ENCODE measurements around the gene AUTS2.

AUTS2 gene

DNA sequence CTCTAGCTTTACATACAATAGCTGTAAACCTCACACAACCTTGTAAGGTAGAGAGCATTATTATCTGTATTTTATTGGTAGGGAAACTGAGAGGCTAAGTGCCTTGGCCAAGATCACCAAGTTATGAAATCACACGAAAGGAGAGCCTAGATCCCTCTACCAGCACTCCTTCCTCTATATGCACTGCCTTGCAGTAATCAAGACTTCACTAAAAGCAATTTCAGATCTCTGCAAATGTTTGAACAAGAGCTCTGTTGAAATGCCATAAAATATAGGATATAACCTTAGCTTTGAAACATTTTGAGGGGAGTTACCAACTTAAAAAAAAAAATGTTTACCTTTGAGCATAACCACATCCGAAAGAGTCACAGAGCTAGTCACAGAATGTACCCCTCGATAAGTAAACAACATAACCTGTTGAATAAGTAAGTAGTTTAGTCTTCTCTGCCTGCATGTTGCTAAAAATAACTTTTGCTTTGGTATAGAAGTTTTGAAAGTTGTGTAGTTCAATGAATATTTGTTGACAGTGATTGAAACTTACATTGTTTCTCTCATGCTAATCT is 709.4 kb downstream of the AUTS2 start:
- no peak for DNase-seq (ENCODE audit: low read depth in 2 of 2)

- no peak for DNase-seq (ENCODE audit: low read depth in 2 of 2)
Observed at GRCh38 chr7:70312336-70312735, 714.1 kb downstream of the AUTS2 start.

GRCh38 chr7:70313271-70313670 is 715.0 kb downstream of the AUTS2 start:
- no peak for DNase-seq (ENCODE audit: low read depth in 2 of 2)

DNA sequence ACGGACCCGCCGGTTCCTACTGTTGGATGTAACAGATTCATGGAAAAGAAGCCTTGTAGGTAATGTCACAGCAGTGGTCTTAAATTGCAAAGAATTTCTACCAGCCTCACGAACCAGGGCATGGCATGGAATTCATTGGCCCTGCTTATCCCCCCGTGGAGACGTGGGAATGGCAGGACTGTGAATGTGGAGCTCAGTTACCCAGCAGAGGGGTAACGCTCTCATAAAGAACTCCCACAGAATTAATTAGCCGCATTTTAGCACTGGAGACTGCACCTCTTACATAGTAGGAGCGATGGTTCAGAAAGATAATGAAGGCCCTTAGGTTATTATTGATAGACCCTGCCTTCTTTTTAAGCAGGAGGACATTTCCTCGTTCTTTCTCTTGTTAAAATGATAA is 715.4 kb downstream of the AUTS2 start:
- no peak for DNase-seq (ENCODE audit: low read depth in 2 of 2)

- DNase-seq (ENCODE audit: low read depth in 2 of 2), result no peak
Observed at GRCh38 chr7:70314221-70314620, 715.9 kb downstream of the AUTS2 start.

DNA sequence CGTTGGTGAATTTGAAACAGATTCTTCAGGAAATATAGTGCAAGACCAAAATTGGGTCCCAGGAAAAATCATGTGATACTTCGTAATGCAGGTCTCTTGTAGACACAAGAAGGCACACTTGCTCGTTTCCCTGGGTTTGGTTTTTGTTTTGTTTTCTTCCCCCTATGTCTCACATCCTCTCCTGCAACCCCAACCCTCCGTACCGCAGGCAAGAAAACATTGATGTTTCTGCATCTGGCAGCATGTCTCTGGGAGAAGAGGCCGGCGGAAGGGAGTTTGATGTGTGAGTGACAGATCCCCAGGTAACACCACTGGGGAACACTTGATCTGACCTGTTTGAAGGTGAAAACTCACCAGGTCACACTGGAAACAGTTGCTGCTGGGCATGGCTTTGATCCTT is 718.5 kb downstream of the AUTS2 start:
- DNase-seq (ENCODE audit: low read depth in 2 of 2), result no peak

DNA sequence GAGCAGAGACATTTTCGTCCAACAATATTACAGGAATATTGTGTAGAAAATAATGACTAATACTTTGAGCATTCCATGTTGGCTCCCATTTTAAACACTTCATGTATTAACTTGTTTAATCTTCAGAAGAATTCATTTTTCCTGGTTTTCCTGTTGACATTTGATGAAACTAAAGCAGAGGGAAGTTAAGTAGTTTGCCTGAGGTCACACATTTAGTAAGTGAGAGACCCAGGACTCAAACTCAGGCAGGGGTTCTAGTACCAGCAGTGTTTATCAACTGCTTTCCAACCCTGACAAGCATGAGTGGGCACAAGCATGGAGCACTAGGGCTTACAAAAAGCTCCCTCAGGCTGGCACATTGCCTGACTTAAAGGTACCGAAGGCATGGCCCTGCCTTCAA is 719.1 kb downstream of the AUTS2 start:
- DNase-seq (ENCODE audit: low read depth in 2 of 2), result no peak

DNA sequence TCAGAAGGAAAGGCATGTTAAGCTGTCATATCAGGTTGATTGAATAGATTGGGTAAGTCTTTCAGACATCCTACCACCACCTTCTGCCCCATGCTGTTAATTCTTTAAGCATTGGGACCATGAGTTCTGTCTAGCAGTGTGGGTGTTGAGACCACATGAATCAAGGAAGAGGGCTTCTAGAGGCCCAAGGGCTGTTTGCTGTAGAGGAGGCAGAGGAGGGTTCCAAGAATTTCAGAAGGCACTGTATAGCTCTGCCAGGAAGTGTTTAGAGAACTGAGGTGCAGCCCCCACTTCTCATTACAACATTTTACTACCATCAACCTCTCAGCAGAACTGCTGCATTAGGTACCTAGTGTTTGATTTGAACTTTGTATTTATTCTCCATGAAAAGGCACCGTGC is 720.2 kb downstream of the AUTS2 start:
- no peak for DNase-seq (ENCODE audit: low read depth in 2 of 2)

- DNase-seq (ENCODE audit: low read depth in 2 of 2), result no peak
Observed at GRCh38 chr7:70319057-70319456, 720.8 kb downstream of the AUTS2 start.

GRCh38 chr7:70321016-70321590 is 722.8 kb downstream of the AUTS2 start:
- DNase-seq (ENCODE audit: low read depth in 2 of 2), result no peak

DNA sequence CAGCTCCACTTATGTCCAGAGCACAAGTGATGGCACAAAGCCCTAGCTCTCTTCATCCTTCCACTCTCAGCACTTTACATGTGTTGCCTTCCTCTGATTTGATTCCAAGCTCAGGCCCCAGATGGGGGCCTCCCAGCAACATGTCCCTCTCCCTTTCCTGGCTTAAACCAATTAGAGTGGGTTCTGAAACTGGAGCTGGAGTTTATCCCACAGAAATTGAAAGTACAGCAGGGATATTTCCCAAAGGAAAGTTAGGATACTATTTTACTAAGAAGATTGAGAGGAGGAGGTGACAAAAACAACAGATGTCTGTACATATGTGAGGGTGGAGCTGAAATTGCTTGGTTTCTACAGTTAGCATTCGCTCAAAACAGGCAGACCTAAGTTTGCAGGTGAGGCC is 724.6 kb downstream of the AUTS2 start:
- no peak for DNase-seq (ENCODE audit: low read depth in 2 of 2)

DNA sequence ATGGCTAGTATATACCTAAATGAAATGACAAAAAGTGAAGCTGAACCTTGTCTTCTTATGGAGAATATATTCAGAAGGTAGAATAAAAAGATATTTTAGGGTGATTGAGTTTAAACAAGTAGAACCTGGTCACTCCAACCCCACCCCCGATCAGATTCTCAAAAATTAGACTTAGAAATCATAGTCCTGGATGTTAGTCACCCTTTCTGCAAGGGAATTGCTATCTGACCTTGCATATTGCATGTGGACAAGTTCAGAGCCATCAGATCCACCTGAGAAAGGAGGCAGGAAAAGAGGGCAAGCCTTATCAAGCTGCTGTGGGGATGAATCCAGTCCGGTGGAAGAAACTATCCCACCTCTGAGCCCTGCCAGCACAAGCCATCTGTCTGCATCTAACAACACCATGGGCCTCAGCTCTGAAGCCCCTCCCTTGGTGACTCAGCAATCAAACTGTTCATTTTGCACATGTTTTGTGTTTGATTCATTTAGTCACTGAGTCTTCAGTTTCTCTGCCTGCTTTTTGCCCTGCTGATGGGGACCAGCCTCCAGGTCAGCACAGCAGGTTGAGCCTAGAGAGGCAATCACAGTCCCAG is 727.3 kb downstream of the AUTS2 start:
- no peak for DNase-seq (ENCODE audit: low read depth in 2 of 2)

DNA sequence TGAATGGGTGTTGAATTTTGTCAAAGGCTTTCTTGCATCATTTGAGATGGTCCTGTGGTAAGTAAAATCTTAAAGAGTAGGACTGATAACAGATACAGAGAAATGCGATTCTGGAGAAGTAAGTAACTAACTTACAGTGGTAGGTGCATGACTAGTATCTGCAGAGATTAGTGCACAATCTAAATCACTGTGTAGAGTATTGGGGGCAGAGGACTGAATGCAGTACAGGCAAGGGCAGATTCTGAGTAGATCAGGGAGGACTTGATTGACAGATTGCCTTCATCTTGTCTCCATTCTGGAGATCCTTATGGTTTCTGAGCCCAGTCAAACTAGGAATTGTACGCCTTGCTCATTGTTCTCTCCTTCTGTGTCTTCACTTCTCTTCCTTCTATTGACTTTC is 736.0 kb downstream of the AUTS2 start:
- no peak for DNase-seq (ENCODE audit: low read depth in 2 of 2)

DNA sequence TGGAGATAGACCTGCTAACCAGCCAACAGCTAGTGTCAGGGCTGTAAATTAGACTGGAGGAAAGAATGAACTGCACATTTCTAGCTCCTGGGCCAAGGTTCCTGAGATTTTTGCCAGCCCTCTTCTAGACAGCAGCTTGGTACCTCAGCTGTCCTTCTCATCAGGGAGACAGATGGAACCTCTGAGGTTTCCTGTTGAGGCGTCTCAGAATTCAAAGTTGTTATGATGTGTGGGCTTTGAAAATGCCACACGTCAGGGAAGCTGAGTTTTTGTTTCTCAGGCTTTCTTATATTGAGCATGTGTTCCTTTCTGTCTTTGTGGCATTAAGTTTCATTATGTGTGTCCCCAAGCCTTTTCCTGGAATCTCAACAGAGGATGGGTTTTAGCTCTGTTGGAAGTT is 736.6 kb downstream of the AUTS2 start:
- no peak for DNase-seq (ENCODE audit: low read depth in 2 of 2)

GRCh38 chr7:70336536-70336935 is 738.3 kb downstream of the AUTS2 start:
- DNase-seq (ENCODE audit: low read depth in 2 of 2), result no peak

- DNase-seq (ENCODE audit: low read depth in 2 of 2), result no peak
Observed at GRCh38 chr7:70338015-70338414, 739.7 kb downstream of the AUTS2 start.

DNA sequence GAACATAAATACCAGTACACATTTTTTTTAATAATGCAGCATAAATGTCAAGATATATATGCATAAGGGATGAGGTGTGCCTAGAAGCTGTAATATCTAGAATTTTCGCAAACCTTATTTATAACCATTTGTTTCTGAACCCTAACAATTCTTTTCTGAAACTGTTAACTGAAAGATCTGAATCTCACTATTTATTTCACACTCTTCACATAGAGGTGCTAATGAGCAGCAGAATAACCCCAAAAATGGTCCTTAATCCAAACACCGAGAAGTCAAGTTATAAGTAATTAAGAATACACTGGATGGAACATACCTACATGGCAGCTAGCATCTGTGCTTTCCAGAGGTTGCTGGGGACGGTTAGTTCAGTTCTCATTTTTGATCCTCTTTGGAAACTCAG is 742.0 kb downstream of the AUTS2 start:
- DNase-seq (ENCODE audit: low read depth in 2 of 2), result no peak

GRCh38 chr7:70341446-70341845 is 743.2 kb downstream of the AUTS2 start:
- no peak for DNase-seq (ENCODE audit: low read depth in 2 of 2)

DNA sequence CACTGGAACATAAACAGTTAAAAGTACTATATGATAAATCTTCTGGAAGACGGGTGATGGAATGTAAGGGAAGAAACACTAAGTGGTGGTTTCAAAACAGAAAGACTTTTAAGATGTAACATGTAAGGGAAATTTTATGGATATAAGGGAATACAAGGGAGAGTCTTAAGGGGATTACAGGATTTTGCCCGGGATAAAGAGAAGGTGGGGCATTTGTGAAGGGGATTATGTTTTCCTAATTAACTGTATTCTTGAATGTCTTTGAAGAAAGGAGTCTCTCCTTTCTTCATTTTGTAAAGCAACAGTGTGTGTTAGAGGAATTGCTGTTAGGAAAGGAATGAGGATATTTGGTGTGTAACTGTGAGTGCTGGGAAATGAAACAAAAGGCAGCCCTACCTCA is 745.2 kb downstream of the AUTS2 start:
- DNase-seq (ENCODE audit: low read depth in 2 of 2), result no peak

DNA sequence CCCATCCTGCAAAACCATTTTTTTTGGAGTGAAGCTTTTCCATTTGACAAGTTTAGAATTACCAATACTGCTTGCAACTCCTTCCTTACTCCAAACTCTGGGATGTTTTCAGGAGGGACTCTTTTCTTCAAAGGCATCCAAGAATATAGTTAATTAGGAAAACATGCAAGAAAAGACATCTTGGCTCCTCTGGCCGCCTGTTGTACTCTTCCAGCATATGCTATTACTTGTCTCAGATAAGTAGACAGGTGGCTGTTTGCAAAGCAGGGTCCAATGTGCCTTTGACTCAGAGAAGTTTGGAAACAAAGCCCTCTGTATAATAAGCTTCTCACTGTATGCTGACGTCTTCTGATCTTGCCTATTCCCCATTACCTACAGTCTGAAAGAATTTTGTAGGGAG is 746.5 kb downstream of the AUTS2 start:
- DNase-seq (ENCODE audit: low read depth in 2 of 2), result no peak

DNA sequence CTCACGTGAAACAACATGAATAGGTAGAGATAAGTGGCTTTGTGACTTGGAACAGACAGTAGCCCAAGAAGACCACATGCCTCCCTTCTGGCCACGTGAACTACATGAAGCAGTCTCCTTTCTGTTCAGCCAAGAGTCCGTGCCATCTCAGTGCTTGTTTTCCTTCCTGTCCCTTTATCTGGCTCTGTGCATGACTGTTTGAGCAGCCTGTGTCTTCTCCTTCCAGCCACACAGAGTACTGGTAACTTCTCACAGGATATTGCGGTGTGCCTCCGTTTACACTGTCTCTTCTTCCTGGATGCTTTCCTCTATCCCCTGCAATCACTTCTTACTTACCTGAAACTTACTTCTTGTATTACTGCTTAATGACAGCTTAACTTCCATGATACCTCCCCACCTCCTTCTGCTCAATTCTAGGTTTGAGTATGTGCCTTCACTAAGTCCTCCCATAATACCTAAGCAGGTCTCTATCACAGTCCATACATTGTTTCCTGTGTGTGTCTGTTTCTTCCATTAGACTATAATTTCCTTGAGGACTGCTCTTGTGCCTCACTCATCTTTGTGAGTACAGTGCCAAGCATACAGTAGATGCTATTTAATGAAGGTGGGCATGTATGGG is 748.7 kb downstream of the AUTS2 start:
- no peak for DNase-seq (ENCODE audit: low read depth in 2 of 2)

DNA sequence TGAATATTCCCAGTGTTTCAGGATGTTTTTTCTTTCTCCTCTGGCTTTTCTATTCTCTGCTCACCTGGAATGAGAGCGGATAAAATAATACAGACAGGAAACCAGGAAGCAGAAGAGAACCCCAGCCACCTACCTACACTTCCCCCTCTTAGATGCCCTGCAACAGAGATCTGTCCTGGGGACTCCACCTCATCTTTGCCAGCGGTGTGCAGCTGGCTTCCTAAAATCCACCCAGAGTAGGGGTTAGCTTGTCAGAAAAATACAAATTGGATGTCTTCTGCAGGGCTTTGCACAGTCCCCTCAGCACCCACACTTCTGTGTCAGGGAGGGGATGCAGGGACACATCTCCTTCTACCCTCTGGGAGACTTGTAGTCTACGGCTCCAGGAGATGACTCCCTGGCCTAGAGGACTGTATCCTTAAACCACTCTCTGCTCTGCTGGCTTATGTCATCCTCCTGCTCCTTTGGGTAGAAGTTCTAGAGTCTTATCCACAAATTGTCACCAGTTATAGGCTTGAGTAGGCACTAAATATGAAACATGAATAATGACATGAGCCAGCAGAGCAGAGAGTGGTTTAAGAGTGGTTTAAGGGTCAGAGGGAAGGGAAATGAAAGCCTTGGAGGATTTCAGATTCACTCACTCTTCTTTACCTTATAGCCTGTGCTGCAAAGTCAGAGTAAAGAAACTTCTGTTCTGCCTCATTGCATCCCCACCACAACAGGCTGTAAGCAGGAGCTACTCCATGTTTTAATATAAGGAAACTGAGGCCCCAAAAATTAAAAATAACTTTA is 749.4 kb downstream of the AUTS2 start:
- no peak for DNase-seq (ENCODE audit: low read depth in 2 of 2)

DNA sequence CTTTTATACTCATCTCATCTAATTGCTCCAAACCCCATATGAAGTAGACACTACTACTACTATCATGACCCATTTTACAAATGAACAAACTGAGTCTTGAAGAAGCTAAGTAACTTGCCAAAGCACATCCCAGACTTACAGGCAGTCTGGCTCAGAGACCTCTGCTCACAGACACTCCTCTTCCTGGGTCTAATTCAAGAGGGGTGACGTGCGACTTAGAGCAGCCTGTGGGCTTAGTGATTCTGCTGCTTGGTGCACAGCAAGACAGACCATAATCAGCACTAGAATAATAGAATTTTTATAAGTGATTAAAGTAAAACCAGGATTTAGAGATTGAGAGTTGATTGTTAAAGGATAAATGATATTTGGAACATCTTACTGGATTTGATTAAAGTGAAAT is 750.8 kb downstream of the AUTS2 start:
- DNase-seq (ENCODE audit: low read depth in 2 of 2), result no peak
